NCI-H146 (cell line): ENCODE data around the gene COL1A2.

ENCODE experiments used
- DNase-seq: peaks from one replicate; lab custom pipeline; 2025; lab: John Stamatoyannopoulos, UW

COL1A2 gene

DNA sequence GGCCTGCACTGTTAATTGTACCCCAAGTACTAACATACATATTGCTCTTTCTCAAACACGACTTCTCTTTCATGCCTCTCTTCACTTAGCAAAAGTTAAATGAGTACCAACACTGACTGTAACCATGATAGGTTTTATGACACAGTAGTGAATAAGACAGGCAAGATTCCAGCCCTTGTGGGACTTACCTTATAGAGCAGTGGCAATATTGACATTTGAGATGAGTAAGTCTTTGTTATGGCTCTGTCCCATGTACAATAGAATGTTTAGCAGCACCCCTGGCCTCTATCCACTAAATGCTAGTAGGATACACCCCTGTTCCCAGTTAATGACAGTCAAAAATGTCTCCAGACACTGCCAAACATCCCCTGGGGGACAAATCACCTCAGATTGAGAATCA is 11.9 kb upstream of the COL1A2 start:
- DNase-seq: no peak

DNA sequence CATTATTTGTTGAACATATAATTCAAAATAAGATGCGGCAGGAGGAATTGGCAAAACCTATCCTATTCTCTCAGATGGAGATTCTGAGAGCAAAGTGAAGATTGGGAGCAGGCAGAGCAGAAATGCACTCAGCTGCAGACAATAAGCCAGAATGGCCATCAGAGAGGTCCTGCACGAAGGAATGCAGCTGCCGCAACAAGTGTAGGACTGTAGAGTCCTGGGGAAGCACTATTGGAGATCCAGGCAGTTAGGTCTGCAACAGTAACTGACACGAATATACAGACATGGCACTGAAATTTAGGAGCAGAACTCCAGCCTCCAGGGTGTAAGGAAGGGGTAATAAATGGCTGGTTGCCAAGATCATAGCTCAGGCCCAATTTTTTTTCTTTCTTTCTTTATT is 10.4 kb upstream of the COL1A2 start:
- DNase-seq: no peak

DNA sequence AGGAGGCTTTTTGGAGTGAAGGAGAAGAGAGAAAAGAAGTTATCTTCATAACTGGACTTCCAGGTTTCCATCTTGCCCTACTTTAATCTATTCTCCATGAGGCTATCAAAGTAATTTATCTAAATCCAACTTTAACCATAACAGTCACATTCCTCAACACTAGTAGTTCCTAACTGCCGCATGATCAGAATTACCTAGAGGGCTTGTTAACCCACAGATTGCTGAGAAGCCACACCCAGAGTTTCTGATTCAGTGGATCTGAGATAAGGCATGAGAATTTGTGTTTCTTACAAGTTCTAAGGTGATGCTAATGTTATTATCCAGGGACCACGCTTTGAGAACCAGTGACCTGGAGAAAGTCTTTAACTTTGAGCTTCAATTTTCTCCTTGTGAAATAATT is 8.3 kb upstream of the COL1A2 start:
- no peak for DNase-seq

DNA sequence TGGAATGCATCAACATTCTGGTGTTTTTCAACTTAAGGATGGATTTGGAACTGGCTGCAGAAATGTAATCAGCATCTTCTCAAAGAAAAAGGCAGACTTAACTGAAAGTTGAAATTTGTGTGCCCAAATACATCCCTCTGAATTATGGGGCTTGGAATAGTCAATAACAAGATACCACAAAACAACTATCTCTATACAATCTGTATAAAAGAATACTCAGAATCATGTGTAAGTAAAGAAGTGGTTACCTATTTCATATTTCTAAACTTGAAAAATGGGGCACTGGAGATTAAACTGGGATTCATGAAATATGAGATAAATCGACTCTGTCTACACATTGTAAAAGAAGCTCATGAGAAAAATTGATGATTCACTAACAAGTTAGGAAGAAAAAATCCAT is 6.2 kb upstream of the COL1A2 start:
- DNase-seq: no peak

DNA sequence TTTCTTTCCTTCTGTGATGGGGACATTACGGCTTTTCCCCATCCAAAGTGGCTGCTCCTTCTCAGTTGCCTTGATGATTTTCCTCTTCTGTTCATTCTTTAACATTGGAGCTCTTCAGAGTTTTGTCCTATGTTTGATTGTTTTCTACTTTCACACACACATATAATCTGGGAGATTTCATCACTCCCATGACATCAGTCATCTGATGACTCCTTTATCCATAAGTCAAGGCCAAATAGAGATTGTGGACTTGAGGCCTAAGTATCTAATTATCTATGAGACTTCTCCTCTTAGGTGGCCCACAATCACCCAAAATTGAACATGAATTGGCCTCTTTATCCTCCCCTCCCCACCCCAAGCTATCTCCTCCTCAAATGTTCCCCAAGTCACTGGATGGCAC is 5.3 kb upstream of the COL1A2 start:
- DNase-seq: no peak

DNA sequence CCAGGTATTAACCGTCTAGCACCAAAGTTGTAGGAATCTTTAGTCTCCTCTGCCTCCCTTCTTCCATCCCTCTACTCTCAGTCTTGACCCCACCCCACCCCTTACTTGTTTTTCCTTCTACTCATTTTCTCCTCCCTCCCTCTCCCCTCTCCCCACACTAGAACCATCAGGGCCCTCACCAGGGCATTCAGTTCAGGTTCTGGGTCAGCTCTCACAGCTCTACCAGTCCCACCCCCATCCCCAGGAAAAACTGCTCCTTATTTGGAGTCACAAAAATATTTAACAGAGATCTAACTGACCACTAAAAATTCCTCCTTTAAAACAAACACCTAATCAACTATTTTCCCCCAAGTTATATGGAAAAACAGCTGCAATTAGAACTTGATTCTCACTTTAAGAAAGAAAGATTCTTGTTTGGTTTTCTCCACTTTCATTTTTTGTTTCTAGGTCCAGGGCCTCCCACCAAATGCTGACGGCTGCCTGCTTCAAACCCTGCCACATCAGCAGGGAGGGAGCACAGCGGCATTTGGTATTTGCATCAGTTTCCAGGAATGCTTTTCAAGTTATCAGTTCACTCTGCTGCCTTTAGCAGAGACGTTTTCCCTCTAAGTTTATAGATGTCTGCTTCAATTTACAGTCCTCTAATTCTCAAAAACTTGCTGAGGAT is 2.8 kb upstream of the COL1A2 start:
- no peak for DNase-seq

DNA sequence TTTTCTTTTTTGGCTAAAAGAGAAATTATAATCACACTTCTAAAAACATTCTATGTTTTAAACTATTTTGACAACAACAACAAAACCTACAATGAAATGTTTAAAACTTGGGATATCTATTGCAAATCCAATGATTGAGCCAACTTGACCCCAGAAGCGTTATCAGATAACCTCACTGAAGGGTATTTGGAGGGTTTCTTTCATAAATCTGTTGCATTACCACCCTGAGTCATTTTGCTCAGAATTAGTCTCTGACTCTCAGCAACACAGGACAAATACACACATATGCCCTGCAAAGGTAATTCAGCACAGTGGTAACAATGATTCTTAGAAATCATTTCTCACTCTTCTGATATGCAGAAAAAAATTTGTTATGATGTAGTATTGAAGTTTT is 2.3 kb upstream of the COL1A2 start:
- no peak for DNase-seq

DNA sequence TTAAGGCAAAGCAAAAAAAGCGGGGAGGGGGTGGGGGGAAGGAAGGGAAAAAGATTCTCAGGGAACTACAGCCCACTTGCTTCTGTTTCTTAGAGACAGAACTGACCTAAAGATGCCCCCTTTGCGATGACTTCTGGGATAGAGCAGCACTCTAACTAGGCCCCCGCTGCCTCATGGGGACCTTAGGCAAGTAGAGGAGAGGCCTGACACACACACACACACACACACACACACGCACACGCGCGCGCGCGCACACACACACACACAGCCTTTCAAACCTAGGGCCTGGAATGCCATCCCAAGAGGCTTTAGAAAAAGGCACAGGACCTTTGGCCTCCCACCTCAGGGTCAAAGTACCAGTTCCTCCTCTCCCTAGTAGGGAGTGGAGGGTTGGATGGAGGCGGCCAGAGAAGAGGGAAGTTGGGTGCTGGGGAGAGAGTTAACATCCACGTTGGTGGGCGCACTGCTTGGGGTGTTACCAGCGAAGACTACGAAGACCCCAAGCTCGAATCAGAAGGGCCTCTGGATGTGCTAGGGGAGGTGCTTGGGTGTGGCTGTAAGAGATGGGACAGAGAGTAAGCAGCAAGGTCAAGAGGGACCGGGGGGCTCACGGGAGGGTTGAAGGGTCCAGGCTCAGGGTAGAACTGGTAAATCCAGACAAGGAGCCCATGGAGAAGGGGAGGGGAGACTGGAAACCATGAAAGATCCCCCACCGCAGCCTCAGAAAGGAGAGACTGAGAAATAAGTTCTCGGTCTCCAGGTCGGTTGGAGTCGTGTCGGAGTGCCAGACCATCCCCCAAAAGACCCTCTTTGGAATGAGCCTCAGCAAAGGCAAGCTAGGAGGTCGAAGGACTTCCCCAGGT is 1.2 kb upstream of the COL1A2 start:
- no peak for DNase-seq

DNA sequence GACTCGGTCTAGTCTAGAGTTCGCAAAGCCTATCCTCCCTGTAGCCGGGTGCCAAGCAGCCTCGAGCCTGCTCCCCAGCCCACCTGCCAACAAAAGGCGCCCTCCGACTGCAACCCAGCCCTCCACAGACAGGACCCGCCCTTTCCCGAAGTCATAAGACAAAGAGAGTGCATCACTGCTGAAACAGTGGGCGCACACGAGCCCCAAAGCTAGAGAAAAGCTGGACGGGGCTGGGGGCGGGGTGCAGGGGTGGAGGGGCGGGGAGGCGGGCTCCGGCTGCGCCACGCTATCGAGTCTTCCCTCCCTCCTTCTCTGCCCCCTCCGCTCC is 622 bp upstream of the COL1A2 start:
- DNase-seq: peak; percentile 33

DNA sequence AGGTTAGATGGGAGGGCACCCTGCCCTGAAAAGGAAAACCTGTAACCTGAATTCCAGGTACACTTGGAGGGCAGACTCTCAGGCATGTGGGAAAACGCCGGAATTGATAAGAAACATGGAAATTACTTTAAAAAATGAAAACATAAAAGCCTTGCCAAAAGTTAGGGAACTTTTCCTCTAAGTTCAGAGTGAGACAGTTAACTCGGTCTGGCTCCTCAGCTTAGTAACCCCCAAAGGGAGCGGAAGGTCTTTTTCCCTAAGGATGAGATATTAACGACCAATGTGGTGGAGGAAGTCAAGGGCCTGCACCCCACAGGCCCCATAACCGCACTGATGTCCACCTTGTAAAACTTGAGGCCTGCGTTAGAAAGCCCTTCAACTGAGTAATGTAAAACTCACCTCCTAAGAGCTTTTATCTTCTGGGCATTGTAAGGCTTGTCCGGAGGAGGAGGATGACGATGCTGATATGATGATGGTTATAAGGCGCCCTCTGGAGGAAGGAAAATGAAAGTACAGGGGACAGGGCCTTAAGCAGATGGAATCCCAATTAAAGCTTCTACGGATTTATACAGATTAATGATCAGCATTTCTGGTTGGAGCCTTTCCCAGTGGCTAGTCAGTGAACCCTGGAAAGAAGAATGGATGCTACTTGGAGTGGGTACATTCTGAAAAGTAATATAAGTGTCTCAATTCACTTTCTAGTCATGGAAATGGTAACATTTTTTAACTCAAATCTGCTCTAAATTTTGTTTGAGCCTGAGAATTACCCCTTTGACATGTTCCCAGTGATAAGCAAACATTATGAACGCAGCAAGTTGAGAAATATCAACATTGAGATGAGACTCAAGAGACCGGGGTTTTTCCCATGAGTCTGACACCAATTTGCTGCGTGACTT is 694 bp downstream of the COL1A2 start:
- DNase-seq: peak; percentile 78

DNA sequence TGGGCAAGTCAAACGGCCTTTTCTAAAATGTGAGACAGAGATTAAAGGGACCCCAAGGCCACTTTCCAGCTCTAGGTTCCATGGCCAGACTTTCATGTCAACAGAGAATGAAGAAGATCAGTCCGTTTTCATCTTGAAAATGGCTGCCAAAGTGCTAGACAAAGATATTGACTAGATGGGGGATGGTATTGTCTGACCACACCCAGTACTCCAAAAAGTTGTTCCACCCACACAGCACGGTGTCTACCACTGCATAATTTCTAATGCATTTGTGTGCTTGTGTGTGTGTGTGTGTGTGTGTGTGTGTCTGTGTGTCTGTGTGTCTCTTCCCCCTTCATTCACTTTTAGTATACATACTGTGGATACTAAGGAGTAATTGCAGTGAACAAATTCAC is 1.3 kb downstream of the COL1A2 start:
- no peak for DNase-seq

DNA sequence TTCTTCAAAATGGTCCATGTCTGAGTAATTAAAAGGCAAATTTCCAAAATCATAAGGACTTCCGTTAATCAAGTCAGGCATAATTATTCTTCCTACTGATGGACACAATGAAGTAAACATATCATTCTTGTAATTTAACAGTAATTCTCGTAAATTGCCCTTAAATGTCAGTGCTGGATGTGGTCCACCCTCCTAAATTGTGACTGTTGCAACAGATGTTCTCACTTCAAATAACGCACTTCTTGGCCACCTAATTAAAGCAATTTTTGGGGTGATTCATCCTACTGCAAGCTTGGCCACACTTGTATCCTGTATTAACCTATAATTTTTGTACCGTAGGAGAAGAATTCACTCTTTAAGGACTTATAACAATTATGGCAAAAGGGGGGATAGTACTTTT is 1.9 kb downstream of the COL1A2 start:
- DNase-seq: no peak

DNA sequence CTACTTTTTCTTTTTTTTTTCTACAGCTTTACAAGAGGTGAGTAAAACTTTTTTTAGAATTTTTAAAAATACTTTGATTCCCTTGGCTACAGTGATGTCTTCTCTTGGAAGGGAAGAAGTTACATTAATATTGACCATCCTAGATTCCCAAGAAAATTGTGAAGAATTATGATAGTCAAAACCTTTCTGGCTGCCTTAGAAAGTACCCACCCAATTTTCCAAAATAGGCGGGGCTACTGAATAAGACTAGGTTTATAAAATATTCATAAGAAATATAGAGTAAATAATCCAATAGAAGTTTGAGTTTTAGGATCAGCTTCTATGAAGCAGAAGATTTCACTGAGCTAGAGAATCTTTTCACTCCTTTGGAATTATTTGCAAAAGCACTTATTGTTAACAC is 3.0 kb downstream of the COL1A2 start:
- DNase-seq: no peak

DNA sequence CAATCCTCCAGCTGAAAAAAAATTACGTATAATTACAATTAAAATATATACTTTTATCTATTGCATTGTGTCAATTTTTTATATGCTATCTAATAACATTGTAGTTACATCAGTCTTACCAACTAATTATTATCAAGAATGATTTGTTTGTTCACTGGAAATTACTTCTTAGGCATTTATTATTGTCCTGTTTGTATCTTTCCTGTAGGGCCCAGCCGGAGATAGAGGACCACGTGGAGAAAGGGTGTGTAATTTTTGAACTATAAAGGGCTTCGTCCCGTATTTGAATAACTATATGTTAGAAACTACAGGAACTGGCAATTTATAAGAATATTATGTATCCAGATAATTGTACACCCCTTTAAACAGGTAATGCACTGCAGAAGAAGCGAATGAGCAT is 4.1 kb downstream of the COL1A2 start:
- DNase-seq: no peak

DNA sequence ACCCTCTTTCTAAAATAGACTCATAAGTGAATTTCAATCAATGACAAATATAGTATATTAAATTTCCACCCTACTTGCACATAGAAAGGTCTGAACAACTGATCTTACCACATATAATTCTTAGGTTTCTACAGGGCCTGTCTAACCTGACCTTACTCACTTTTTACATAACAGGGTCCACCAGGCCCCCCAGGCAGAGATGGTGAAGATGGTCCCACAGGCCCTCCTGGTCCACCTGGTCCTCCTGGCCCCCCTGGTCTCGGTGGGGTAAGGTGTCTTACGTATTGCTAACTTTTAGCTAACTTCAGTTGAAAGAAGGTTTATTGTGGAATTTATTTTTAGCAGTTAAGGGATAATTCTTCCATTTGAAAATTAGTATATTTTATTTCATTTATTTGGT is 5.3 kb downstream of the COL1A2 start:
- DNase-seq: no peak

DNA sequence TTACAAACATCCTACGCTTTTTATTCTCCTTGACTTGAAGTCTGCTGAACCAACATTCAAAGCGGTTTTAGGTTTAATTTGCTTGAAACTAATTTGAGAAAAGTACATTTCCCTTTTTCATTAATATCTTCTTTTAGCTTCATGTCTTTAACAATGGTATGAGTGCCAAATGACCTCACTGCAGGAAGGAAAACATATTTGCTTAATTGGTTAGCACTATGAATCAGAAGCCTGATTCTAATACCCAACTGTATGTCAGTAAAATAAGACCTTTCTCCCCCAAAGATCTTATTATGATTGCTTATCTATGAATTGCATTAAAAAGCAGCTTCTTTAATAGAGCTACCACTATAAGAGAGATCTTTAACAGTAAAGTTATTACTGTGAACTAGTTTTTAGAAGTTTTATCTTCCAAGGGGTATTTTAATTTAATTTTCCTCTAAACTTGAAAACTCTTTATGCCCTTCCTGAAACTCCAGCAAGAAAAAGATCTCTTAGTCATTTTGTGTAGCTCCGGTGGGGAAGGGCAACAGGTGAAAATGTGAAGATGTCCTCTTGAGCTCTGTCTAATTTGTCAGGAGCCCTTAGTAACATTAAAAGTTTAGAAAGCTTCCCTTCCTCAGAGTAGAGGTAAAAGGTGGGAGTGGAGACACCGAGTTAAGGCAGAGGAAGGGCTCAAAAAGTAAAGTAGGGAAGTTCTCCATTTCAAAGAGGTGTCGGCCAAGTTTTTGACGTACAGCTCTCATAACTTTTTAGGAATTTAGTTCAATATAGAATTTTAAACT is 6.1 kb downstream of the COL1A2 start:
- DNase-seq: no peak

DNA sequence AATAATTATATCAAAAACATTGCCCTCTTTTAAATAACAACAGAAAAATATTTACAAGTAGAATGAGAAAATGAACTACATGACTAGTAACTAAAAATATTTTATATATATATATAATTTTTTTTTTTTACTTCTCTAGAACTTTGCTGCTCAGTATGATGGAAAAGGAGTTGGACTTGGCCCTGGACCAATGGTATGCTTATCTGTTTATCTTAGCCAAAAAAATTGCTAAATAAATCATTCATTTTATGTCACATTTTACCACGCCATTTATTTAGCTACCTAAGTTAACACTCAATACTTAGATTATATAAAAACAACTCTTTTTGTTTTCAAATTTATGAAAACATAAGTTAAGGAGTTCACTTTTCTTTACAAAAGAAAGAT is 6.7 kb downstream of the COL1A2 start:
- DNase-seq: no peak

DNA sequence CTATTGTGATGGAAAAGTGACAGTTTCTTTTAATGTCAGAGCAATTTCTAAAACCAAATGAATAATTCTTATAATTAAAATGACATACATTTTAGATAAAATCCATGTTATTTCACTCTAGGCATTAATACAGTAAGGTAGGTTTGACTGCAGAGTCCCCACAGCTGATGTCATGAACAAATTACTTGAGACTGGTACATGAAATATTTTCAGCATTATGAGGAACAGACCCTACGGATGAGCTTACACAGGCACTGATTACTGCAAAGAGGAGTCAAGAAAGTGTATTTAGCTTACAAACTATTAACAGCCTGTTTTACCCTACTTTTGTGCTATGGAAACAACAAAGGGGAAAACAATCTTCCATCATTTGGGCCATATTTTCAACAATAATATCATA is 8.9 kb downstream of the COL1A2 start:
- DNase-seq: no peak

DNA sequence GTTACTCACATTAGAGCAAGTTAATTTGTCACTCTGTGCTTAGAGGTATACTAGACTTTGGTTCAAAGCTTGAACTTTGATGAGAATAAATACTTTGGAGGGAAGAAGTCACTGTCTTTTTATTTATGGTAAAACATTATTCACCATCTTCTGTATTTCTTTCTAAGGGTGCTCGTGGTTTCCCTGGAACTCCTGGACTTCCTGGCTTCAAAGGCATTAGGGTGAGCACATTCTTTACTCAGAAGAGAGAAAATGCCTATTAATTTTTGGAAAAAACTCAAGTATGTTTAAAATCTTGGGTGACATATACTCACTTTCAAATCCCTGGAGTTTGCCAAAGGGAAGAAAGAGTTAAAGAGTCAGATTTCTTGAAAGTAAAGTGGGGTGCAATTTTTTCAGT is 10.8 kb downstream of the COL1A2 start:
- no peak for DNase-seq

DNA sequence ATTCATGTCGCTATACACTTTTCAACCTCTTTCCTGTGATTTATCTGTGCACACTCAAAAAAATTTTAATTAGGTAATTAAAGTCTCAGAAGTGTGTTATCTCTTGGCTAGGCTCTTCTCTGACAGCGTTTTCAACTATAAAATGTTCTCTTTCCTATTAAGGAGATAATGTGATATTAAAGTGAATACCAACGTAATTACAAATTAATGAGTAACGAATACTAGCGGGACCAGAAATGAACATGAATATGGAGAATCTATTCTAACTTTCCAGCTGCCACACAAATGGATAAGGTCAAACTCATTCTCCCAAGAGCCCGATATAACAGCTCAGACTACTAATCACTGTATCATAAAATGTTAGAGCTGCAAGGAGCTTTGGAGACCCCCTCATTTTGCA is 12.0 kb downstream of the COL1A2 start:
- no peak for DNase-seq

DNA sequence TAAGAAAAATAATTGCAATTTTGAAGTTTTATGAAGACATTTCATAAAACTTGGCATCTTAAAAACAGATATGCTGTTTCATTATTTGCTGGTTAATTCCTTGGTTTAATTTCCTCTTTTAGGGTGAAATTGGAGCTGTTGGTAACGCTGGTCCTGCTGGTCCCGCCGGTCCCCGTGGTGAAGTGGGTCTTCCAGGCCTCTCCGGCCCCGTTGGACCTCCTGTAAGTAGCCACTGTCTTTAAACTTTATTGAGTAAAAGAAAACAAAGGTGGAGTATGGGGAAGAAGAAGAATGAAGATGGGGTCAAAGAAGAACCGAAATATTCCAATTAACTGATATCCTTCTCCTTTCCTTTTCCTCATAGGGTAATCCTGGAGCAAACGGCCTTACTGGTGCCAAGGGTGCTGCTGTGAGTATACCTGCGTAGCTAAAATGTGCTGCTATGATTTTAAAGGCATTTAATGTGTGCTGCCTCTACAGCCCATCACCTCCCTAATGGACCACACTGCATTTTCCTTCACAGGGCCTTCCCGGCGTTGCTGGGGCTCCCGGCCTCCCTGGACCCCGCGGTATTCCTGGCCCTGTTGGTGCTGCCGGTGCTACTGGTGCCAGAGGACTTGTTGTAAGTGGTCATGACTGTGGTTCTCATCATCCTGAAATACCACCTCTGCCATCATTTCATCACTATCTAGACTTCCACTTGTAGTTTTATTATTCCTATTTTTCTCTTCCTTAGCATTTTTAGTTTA is 14.7 kb downstream of the COL1A2 start:
- no peak for DNase-seq
